ENCODE data around the gene EPAS1.

EPAS1 gene

GRCh38 chr2:46303233-46303632, 6.0 kb downstream of the EPAS1 start:
- no peak for DNase-seq

GRCh38 chr2:46303822-46304221, 6.6 kb downstream of the EPAS1 start:
- peak; percentile 15 for DNase-seq

- no peak for DNase-seq
These were observed 7.4 kb downstream of the EPAS1 start for GRCh38 chr2:46304635-46305034.

- DNase-seq = no peak
These were observed 8.0 kb downstream of the EPAS1 start for GRCh38 chr2:46305187-46305586.

GRCh38 chr2:46305767-46306166, 8.6 kb downstream of the EPAS1 start:
- no peak for DNase-seq

GRCh38 chr2:46306330-46306751, 9.1 kb downstream of the EPAS1 start:
- no peak for DNase-seq

GRCh38 chr2:46306988-46307655, 9.9 kb downstream of the EPAS1 start:
- no peak for DNase-seq

GRCh38 chr2:46308081-46308480, 10.9 kb downstream of the EPAS1 start:
- no peak for DNase-seq

- DNase-seq = no peak
These were observed 11.4 kb downstream of the EPAS1 start for GRCh38 chr2:46308629-46309028.

- DNase-seq = no peak
These were observed 12.1 kb downstream of the EPAS1 start for GRCh38 chr2:46309052-46309953.

GRCh38 chr2:46310446-46310845, 13.2 kb downstream of the EPAS1 start:
- DNase-seq = no peak

- no peak for DNase-seq
These were observed 14.5 kb downstream of the EPAS1 start for GRCh38 chr2:46311651-46312223.

- no peak for DNase-seq
These were observed 15.9 kb downstream of the EPAS1 start for GRCh38 chr2:46313063-46313462.

- no peak for DNase-seq
These were observed 17.0 kb downstream of the EPAS1 start for GRCh38 chr2:46314065-46314835.

GRCh38 chr2:46315103-46315890, 18.1 kb downstream of the EPAS1 start:
- DNase-seq = peak; percentile 83

GRCh38 chr2:46317094-46317486, 19.9 kb downstream of the EPAS1 start:
- no peak for DNase-seq

- no peak for DNase-seq
These were observed 21.6 kb downstream of the EPAS1 start for GRCh38 chr2:46318579-46319460.

GRCh38 chr2:46319711-46320110, 22.5 kb downstream of the EPAS1 start:
- no peak for DNase-seq

GRCh38 chr2:46320141-46320567, 22.9 kb downstream of the EPAS1 start:
- DNase-seq = no peak

- DNase-seq = no peak
These were observed 26.5 kb downstream of the EPAS1 start for GRCh38 chr2:46323730-46324129.

Data from fibroblast of skin of back (primary cell).